Kidney epithelial cell (primary cell): Measurements from ENCODE around the gene COA8. TPM values are rescaled to one million over a fixed set of nuclear protein-coding genes. Genes with fewer than 3 reads are reported as not detected.
A peak's percentile ranks its signal among the peaks of the same experiment; 100 is the strongest.

Source experiments
- DNase-seq: peaks from one replicate; pipeline ENCODE4 v3.0.0-alpha.2; 2010; ENCODE audit warnings: low read depth
- H3K27me3 ChIP-seq: 2 replicates; pipeline ENCODE4 v1.6.0; 2011; ENCODE audit warnings: low read length; ENCODE audit not compliant: control insufficient read depth, insufficient read depth
- H3K36me3 ChIP-seq: 2 replicates; pipeline ENCODE4 v1.5.1; 2011; ENCODE audit warnings: low read length; ENCODE audit not compliant: control insufficient read depth, insufficient read depth
- H3K4me3 ChIP-seq: 2 replicates; pipeline ENCODE4 v1.5.1; 2011; ENCODE audit warnings: low read depth, mild to moderate bottlenecking, control low read depth, low read length
- CTCF ChIP-seq: IDR thresholded peaks from 2 replicates; pipeline ENCODE4 v1.5.1; 2011; ENCODE audit warnings: mild to moderate bottlenecking, moderate library complexity, low read length, control low read depth, inconsistent platforms; ENCODE audit not compliant: insufficient read depth, poor library complexity, severe bottlenecking
- total RNA-seq: library from RNA; depleted of rRNA; stranded (reverse); fragments of >200 nt; gene quantifications from 2 replicates; pipeline ENCODE4 v1.2.3, GENCODE V29; 2015

Gene COA8
- total RNA-seq, 1 donor from 2014 or later = 83.8 TPM

- peak; percentile 91 for DNase-seq
- no peak overlapping the region for H3K4me3 ChIP-seq
- H3K36me3 ChIP-seq = no peaks in the 10 kb centered on the region
- no peaks in the 10 kb centered on the region for H3K27me3 ChIP-seq
- TF ChIP-seq CTCF = no peak
Observed at GRCh38 chr14:103552011-103552845, 10.5 kb upstream of the COA8 start.

GRCh38 chr14:103552846-103553210 is 9.9 kb upstream of the COA8 start:
- Histone ChIP-seq H3K36me3 (no peaks in the 10 kb centered on the region), H3K4me3 (no peak overlapping the region), H3K27me3 (no peaks in the 10 kb centered on the region)
- DNase-seq = no peak
- TF ChIP-seq CTCF = no peak

- H3K36me3 ChIP-seq = no peaks in the 10 kb centered on the region
- no peak for TF ChIP-seq CTCF
- no peak for DNase-seq
- no peaks in the 10 kb centered on the region for H3K27me3 ChIP-seq
- H3K4me3 ChIP-seq = no peak overlapping the region
Observed at GRCh38 chr14:103555559-103556337, 7.0 kb upstream of the COA8 start.

GRCh38 chr14:103556946-103557758 is 5.6 kb upstream of the COA8 start:
- DNase-seq = no peak
- Histone ChIP-seq H3K36me3 (no peaks in the 10 kb centered on the region), H3K27me3 (no peaks in the 10 kb centered on the region), H3K4me3 (no peak overlapping the region)
- no peak for TF ChIP-seq CTCF

- Histone ChIP-seq H3K4me3 (no peak overlapping the region), H3K27me3 (no peaks in the 10 kb centered on the region), H3K36me3 (no peaks in the 10 kb centered on the region)
- peak; percentile 98 for DNase-seq
- no peak for TF ChIP-seq CTCF
Observed at GRCh38 chr14:103558071-103558882, 4.5 kb upstream of the COA8 start.
